Measurements from ENCODE around the gene FOXRED2.
A peak's percentile ranks its signal among the peaks of the same experiment; 100 is the strongest.
"Not testable (repeated sequence)": the region's sequence is repeated elsewhere in the genome, so short reads cannot be mapped to it uniquely, and the experiment has no call there.

Gene FOXRED2

GRCh38 chr22:36519906-36520305 is 13.1 kb upstream of the FOXRED2 start:
- DNase-seq (ENCODE audit: low read depth in 2 of 3, low spot score in 2 of 3) = not testable (repeated sequence)

GRCh38 chr22:36514766-36515165 is 7.9 kb upstream of the FOXRED2 start:
- no peak for DNase-seq (ENCODE audit: low read depth in 2 of 3, low spot score in 2 of 3)

- DNase-seq (ENCODE audit: low read depth in 2 of 3, low spot score in 2 of 3) = no peak
These were observed 6.2 kb upstream of the FOXRED2 start for GRCh38 chr22:36512991-36513390.

GRCh38 chr22:36512333-36512732 is 5.5 kb upstream of the FOXRED2 start:
- no peak for DNase-seq (ENCODE audit: low read depth in 2 of 3, low spot score in 2 of 3)

- DNase-seq (ENCODE audit: low read depth in 2 of 3, low spot score in 2 of 3) = no peak
These were observed 4.4 kb upstream of the FOXRED2 start for GRCh38 chr22:36510966-36511881.

GRCh38 chr22:36510384-36510783 is 3.5 kb upstream of the FOXRED2 start:
- DNase-seq (ENCODE audit: low read depth in 2 of 3, low spot score in 2 of 3) = no peak

- DNase-seq (ENCODE audit: low read depth in 2 of 3, low spot score in 2 of 3) = no peak
These were observed 724 bp upstream of the FOXRED2 start for GRCh38 chr22:36507518-36508010.

- no peak for DNase-seq (ENCODE audit: low read depth in 2 of 3, low spot score in 2 of 3)
These were observed 723 bp downstream of the FOXRED2 start for GRCh38 chr22:36505998-36506635.

GRCh38 chr22:36497910-36498665 is 8.8 kb downstream of the FOXRED2 start:
- DNase-seq (ENCODE audit: low read depth in 2 of 3, low spot score in 2 of 3) = no peak

- no peak for DNase-seq (ENCODE audit: low read depth in 2 of 3, low spot score in 2 of 3)
These were observed 13.1 kb downstream of the FOXRED2 start for GRCh38 chr22:36493690-36494110.

GRCh38 chr22:36492109-36492508 is 14.7 kb downstream of the FOXRED2 start:
- DNase-seq (ENCODE audit: low read depth in 2 of 3, low spot score in 2 of 3) = no peak

GRCh38 chr22:36491155-36491554 is 15.7 kb downstream of the FOXRED2 start:
- DNase-seq (ENCODE audit: low read depth in 2 of 3, low spot score in 2 of 3) = no peak

- peak in 1 of 3 experiments; percentile 13 for DNase-seq (ENCODE audit: low read depth in 2 of 3, low spot score in 2 of 3)
These were observed 20.0 kb downstream of the FOXRED2 start for GRCh38 chr22:36486619-36487384.

GRCh38 chr22:36481393-36482168 is 25.3 kb downstream of the FOXRED2 start, which contains the start of gene TXN2:
Gene TXN2 (minus strand): TSS chr22:36481640. CDS start chr22:36480837, 803 bp downstream.
- DNase-seq (ENCODE audit: low read depth in 2 of 3, low spot score in 2 of 3) = peak; percentile 86 to 93 (median 92)

GRCh38 chr22:36480941-36481392 is 25.9 kb downstream of the FOXRED2 start:
- DNase-seq (ENCODE audit: low read depth in 2 of 3, low spot score in 2 of 3) = no peak

GRCh38 chr22:36478966-36479365 is 27.9 kb downstream of the FOXRED2 start:
- no peak for DNase-seq (ENCODE audit: low read depth in 2 of 3, low spot score in 2 of 3)

- no peak for DNase-seq (ENCODE audit: low read depth in 2 of 3, low spot score in 2 of 3)
These were observed 31.5 kb downstream of the FOXRED2 start for GRCh38 chr22:36475341-36475740.

- no peak for DNase-seq (ENCODE audit: low read depth in 2 of 3, low spot score in 2 of 3)
These were observed 34.2 kb downstream of the FOXRED2 start for GRCh38 chr22:36472689-36473088.

GRCh38 chr22:36471341-36471821 is 35.5 kb downstream of the FOXRED2 start:
- no peak for DNase-seq (ENCODE audit: low read depth in 2 of 3, low spot score in 2 of 3)

GRCh38 chr22:36470994-36471331 is 35.9 kb downstream of the FOXRED2 start:
- DNase-seq (ENCODE audit: low read depth in 2 of 3, low spot score in 2 of 3) = no peak

All from activated CD8-positive, alpha-beta memory T cell treated with anti-CD3 and anti-CD28 coated beads for 48 hours (primary cell).